Astrocyte (in vitro differentiated cells and primary cell): Measurements from ENCODE around the gene OSBPL9.

Experiments
- EZH2 ChIP-seq: IDR thresholded peaks from 2 replicates; pipeline ENCODE4 v1.6.1; 2012; ENCODE audit warnings: mild to moderate bottlenecking, low read length, inconsistent platforms; ENCODE audit not compliant: insufficient read depth
- TF ChIP-seq, protein P1 (sequence below): IDR thresholded peaks from 2 replicates; pipeline ENCODE4 v1.5.1; 2011; ENCODE audit warnings: low read depth, mild to moderate bottlenecking, inconsistent platforms, low read length, moderate library complexity; ENCODE audit not compliant: insufficient read depth

DNA sequence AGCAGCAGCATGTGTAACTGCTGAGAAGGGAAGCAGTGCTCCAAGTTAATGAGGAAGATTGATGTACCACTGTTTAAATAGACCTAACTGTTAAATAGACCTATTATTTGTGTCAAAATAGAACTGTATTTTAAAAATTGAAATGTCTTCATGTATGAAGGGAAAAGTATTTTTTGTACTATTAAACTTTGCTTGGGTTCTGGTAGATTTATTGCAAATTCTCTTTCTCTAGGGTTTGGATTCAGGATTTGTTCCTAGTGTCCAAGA, 128.3 kb downstream of the OSBPL9 start:
- TF ChIP-seq, protein P1, sequence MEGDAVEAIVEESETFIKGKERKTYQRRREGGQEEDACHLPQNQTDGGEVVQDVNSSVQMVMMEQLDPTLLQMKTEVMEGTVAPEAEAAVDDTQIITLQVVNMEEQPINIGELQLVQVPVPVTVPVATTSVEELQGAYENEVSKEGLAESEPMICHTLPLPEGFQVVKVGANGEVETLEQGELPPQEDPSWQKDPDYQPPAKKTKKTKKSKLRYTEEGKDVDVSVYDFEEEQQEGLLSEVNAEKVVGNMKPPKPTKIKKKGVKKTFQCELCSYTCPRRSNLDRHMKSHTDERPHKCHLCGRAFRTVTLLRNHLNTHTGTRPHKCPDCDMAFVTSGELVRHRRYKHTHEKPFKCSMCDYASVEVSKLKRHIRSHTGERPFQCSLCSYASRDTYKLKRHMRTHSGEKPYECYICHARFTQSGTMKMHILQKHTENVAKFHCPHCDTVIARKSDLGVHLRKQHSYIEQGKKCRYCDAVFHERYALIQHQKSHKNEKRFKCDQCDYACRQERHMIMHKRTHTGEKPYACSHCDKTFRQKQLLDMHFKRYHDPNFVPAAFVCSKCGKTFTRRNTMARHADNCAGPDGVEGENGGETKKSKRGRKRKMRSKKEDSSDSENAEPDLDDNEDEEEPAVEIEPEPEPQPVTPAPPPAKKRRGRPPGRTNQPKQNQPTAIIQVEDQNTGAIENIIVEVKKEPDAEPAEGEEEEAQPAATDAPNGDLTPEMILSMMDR = no peak
- no peak for TF ChIP-seq EZH2
